ENCODE results near the gene DNAH17.

The DNAH17 gene

DNA sequence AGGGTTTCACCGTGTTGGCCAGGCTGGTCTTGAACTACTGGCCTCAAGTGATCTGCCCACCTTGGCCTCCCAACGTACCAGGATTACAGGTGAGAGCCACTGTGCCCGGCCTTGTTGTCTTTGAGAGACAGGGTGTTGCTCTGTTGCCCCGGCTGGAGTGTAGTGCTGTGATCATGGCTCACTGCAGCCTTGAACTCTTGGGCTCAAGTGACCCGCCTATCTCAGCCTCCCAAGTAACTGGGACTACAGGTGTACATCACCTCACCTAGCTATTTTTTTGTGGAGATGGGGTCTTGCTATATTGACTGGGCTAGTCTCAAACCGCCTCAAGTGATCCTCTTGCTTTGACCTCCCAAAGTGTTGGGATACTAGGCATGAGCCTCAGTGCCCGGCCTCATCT is 130.4 kb downstream of the DNAH17 start:
- Histone ChIP-seq H2AFZ (no peak overlapping the region), H3K36me3 (ENCODE audit: control insufficient read depth, insufficient read depth, low read length) (no peaks in the 10 kb centered on the region), H3K27me3 (ENCODE audit: control insufficient read depth, insufficient read depth, low read length) (no peaks in the 10 kb centered on the region), H3K4me1 (no peaks in the 10 kb centered on the region), H3K79me2 (no peaks in the 10 kb centered on the region), H3K4me3 (ENCODE audit: low read depth, low read length) (no peak overlapping the region), H3K9me3 (ENCODE audit: control insufficient read depth, low read length) (no peaks in the 10 kb centered on the region), H3K27ac (no peak overlapping the region), H3K4me2 (ENCODE audit: low read length) (no peak overlapping the region), H3K9ac (no peak overlapping the region)
- no peak for TF ChIP-seq CTCF (IDR thresholded peaks at IDR 0.05)

DNA sequence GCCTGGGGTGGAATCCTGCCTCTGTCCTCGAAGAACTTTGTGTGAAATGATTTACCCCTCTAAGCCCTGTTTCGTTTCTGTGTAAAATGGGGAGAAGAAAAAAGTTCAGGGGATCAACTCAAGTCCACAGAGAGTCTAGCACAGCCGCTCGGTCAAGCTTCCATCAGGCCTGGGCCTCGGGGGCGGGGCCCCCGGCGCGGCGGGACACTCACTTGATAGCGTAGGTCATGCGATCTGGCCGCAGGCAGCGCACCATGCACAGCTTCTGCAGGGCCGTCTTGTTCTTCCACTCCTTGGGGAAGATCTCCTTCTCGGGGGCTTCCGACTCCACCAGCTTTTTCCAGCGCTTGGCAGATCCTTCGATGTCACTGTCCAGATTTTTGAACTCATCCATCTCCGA is 132.8 kb downstream of the DNAH17 start:
- no peak overlapping the region for H3K9ac ChIP-seq
- no peaks in the 10 kb centered on the region for H3K9me3 ChIP-seq (ENCODE audit: control insufficient read depth, low read length)
- H3K79me2 ChIP-seq = no peaks in the 10 kb centered on the region
- no peaks in the 10 kb centered on the region for H3K36me3 ChIP-seq (ENCODE audit: control insufficient read depth, insufficient read depth, low read length)
- no peak overlapping the region for H3K4me2 ChIP-seq (ENCODE audit: low read length)
- no peak for TF ChIP-seq CTCF (IDR thresholded peaks at IDR 0.05)
- no peaks in the 10 kb centered on the region for H3K4me1 ChIP-seq
- H3K27me3 ChIP-seq (ENCODE audit: control insufficient read depth, insufficient read depth, low read length) = no peaks in the 10 kb centered on the region
- H3K4me3 ChIP-seq (ENCODE audit: low read depth, low read length) = no peak overlapping the region
- H3K27ac ChIP-seq = no peak overlapping the region
- H2AFZ ChIP-seq = no peak overlapping the region

GRCh38 chr17:78442648-78443218 is 134.5 kb downstream of the DNAH17 start:
- H3K27ac ChIP-seq = no peak overlapping the region
- no peak overlapping the region for H3K4me3 ChIP-seq (ENCODE audit: low read depth, low read length)
- H3K9ac ChIP-seq = no peak overlapping the region

GRCh38 chr17:78441271-78441971 is 135.8 kb downstream of the DNAH17 start:
- H3K27ac ChIP-seq = no peak overlapping the region
- H3K79me2 ChIP-seq = no peaks in the 10 kb centered on the region
- no peak overlapping the region for H2AFZ ChIP-seq

More at GRCh38 chr17:78442648-78443218, 134.5 kb downstream of the DNAH17 start:
- Histone ChIP-seq H3K4me2 (ENCODE audit: low read length) (no peak overlapping the region), H3K79me2 (no peaks in the 10 kb centered on the region), H3K36me3 (ENCODE audit: control insufficient read depth, insufficient read depth, low read length) (no peaks in the 10 kb centered on the region), H3K4me1 (no peaks in the 10 kb centered on the region), H2AFZ (no peak overlapping the region), H3K27me3 (ENCODE audit: control insufficient read depth, insufficient read depth, low read length) (no peaks in the 10 kb centered on the region), H3K9me3 (ENCODE audit: control insufficient read depth, low read length) (no peaks in the 10 kb centered on the region)
- no peak for TF ChIP-seq CTCF (IDR thresholded peaks at IDR 0.05)

More at GRCh38 chr17:78441271-78441971, 135.8 kb downstream of the DNAH17 start:
- no peak for TF ChIP-seq CTCF (IDR thresholded peaks at IDR 0.05)
- Histone ChIP-seq H3K4me2 (ENCODE audit: low read length) (no peak overlapping the region), H3K27me3 (ENCODE audit: control insufficient read depth, insufficient read depth, low read length) (no peaks in the 10 kb centered on the region), H3K36me3 (ENCODE audit: control insufficient read depth, insufficient read depth, low read length) (no peaks in the 10 kb centered on the region), H3K9ac (no peak overlapping the region), H3K4me3 (ENCODE audit: low read depth, low read length) (no peak overlapping the region), H3K9me3 (ENCODE audit: control insufficient read depth, low read length) (no peaks in the 10 kb centered on the region), H3K4me1 (no peaks in the 10 kb centered on the region)
